K562 (cell line): ENCODE data around the gene LAPTM5. TPM values are rescaled to one million over a fixed set of nuclear protein-coding genes. Genes with fewer than 3 reads are reported as not detected.

Source experiments
- ADNP ChIP-seq: fragments of 200-800 bp; sonication (Bioruptor generic); IDR thresholded peaks from 2 replicates; pipeline ENCODE4 v1.6.1; 2016; ENCODE audit warnings: missing genetic modification characterization, missing compliant biosample characterization
- ATF7 ChIP-seq: fragments of 450-650 bp; IDR thresholded peaks from 2 replicates; pipeline ENCODE4 v1.7.1; 2014; ENCODE audit warnings: mild to moderate bottlenecking, moderate library complexity
- LEF1 ChIP-seq: fragments of 450-650 bp; IDR thresholded peaks from 2 replicates; pipeline ENCODE4 v1.6.1; 2016; ENCODE audit warnings: mild to moderate bottlenecking
- MBD2 ChIP-seq: sonication (generic); IDR thresholded peaks from 2 replicates; pipeline ENCODE4 v1.6.1; 2016; ENCODE audit warnings: low read depth, borderline replicate concordance
- POLR3G ChIP-seq: IDR thresholded peaks from 2 replicates; pipeline ENCODE4 v1.6.1; 2011; ENCODE audit not compliant: insufficient read length, insufficient replicate concordance; ENCODE audit errors: extremely low read depth
- TCFL5 ChIP-seq: fragments of 250-450 bp; sonication (Bioruptor Pico); conservative IDR thresholded peaks from 2 replicates; pipeline ENCODE4 v1.6.1; 2021; ENCODE audit warnings: mild to moderate bottlenecking, moderate library complexity, matching md5 sums
- TEAD1 ChIP-seq, 2 experiments: fragments of 450-650 bp in 1 of 2; sonication (generic) in 1 of 2; formaldehyde crosslinking; IDR thresholded peaks; 2 replicates each; pipeline versions ENCODE4 v1.4.0 to v1.8.0; 2020 to 2022; ENCODE audit warnings: mild to moderate bottlenecking in 2 of 2, missing genetic modification reagents in 1 of 2
- ZKSCAN3 ChIP-seq: fragments of 250-450 bp; sonication (Bioruptor Pico); IDR thresholded peaks from 2 replicates; pipeline ENCODE4 v1.4.0; 2020
- ZNF431 ChIP-seq: sonication (generic); formaldehyde crosslinking; IDR thresholded peaks from 2 replicates; pipeline ENCODE4 v1.8.0; 2022; ENCODE audit warnings: mild to moderate bottlenecking, missing genetic modification reagents
- polyA plus RNA-seq, 8 experiments: library from polyadenylated mRNA; depleted of rRNA in 4 of 8; stranded (reverse) in 5 of 8; unstranded in 3 of 8; fragments of >200 nt; fragmentation: Nextera tagmentation in 2 of 8; fragmentation: Illumina TruSeq in 1 of 8; extraction: Ambion mirVana in 2 of 8; extraction: Trizol in 1 of 8; gene quantifications; 2 replicates each; pipeline versions ENCODE4 v1.2.1 to v1.2.3, GENCODE V29; 2011 to 2014; ENCODE audit warnings: inconsistent platforms in 1 of 8, missing spikeins in 1 of 8
- total RNA-seq, 7 experiments: library from RNA; depleted of rRNA in 6 of 7; stranded (reverse); fragments of >200 nt in 6 of 7; fragmentation: Illumina TruSeq in 2 of 7; extraction: Trizol in 2 of 7; gene quantifications; 2 replicates each; pipeline versions ENCODE4 v1.2.1 to v1.2.3, GENCODE V29; 2011 to 2021; ENCODE audit warnings: low replicate concordance in 1 of 7
- TF ChIP-seq, protein P1 (sequence below): fragments of 250-450 bp; sonication (Bioruptor Pico); IDR thresholded peaks from 2 replicates; pipeline ENCODE4 v1.8.0; 2021; ENCODE audit warnings: moderate library complexity, mild to moderate bottlenecking, inconsistent platforms
- TF ChIP-seq, protein P2 (sequence below): sonication (generic); formaldehyde crosslinking; IDR thresholded peaks from 2 replicates; pipeline ENCODE4 v1.8.0; 2022; ENCODE audit warnings: mild to moderate bottlenecking, missing genetic modification reagents

Gene LAPTM5
- total and polyA plus RNA-seq, 9 of the 15 experiments (the other 6 are each of a cell fraction or from before 2014, with no cell fraction given), result 2.4 to 47.3 (median 20.3) TPM

DNA sequence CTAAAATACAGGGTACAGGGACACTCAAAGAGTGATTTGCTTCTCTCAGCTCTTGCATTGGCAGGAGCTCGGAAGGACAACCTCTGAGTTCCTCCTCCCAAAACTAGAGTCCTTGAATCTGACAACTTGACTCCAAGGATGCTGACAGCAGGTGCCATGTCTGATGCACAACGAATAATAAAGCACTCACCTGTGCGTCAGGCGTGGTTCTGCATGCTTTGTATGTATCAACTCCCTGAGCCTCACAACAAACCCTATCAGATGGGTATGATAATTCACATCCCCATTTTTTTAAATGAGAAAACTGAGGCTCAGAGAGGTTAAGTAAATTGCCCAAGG, 1.4 kb downstream of the LAPTM5 start (continued):
- peak; percentile 6; the same call in 1 of the 2 replicates for TF ChIP-seq MBD2
- TF ChIP-seq, protein P1, sequence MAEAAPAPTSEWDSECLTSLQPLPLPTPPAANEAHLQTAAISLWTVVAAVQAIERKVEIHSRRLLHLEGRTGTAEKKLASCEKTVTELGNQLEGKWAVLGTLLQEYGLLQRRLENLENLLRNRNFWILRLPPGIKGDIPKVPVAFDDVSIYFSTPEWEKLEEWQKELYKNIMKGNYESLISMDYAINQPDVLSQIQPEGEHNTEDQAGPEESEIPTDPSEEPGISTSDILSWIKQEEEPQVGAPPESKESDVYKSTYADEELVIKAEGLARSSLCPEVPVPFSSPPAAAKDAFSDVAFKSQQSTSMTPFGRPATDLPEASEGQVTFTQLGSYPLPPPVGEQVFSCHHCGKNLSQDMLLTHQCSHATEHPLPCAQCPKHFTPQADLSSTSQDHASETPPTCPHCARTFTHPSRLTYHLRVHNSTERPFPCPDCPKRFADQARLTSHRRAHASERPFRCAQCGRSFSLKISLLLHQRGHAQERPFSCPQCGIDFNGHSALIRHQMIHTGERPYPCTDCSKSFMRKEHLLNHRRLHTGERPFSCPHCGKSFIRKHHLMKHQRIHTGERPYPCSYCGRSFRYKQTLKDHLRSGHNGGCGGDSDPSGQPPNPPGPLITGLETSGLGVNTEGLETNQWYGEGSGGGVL (CRISPR knock-in tag), result no peak
- 0 out of 2 replicates have a peak, but pooled peaks have one; percentile 5 for TF ChIP-seq ZKSCAN3 (CRISPR knock-in tag)
- no peak for TF ChIP-seq TCFL5 (CRISPR knock-in tag)
- TF ChIP-seq ATF7, result no peak
- TF ChIP-seq LEF1, result no peak
- TF ChIP-seq POLR3G, result no peak
- TF ChIP-seq TEAD1 (CRISPR knock-in tag; IDR thresholded peaks at IDR 0.05), result 0 out of 4 replicates have a peak, but pooled peaks of 1 of the 2 experiments have one; percentile 50
- TF ChIP-seq, protein P2, sequence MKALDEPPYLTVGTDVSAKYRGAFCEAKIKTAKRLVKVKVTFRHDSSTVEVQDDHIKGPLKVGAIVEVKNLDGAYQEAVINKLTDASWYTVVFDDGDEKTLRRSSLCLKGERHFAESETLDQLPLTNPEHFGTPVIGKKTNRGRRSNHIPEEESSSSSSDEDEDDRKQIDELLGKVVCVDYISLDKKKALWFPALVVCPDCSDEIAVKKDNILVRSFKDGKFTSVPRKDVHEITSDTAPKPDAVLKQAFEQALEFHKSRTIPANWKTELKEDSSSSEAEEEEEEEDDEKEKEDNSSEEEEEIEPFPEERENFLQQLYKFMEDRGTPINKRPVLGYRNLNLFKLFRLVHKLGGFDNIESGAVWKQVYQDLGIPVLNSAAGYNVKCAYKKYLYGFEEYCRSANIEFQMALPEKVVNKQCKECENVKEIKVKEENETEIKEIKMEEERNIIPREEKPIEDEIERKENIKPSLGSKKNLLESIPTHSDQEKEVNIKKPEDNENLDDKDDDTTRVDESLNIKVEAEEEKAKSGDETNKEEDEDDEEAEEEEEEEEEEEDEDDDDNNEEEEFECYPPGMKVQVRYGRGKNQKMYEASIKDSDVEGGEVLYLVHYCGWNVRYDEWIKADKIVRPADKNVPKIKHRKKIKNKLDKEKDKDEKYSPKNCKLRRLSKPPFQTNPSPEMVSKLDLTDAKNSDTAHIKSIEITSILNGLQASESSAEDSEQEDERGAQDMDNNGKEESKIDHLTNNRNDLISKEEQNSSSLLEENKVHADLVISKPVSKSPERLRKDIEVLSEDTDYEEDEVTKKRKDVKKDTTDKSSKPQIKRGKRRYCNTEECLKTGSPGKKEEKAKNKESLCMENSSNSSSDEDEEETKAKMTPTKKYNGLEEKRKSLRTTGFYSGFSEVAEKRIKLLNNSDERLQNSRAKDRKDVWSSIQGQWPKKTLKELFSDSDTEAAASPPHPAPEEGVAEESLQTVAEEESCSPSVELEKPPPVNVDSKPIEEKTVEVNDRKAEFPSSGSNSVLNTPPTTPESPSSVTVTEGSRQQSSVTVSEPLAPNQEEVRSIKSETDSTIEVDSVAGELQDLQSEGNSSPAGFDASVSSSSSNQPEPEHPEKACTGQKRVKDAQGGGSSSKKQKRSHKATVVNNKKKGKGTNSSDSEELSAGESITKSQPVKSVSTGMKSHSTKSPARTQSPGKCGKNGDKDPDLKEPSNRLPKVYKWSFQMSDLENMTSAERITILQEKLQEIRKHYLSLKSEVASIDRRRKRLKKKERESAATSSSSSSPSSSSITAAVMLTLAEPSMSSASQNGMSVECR (CRISPR knock-in tag), result peak; percentile 60; the same call in 1 of the 2 replicates
- peak; percentile 90; the same call in 1 of the 2 replicates for TF ChIP-seq ADNP
- 0 out of 2 replicates have a peak, but pooled peaks have one; percentile 41 for TF ChIP-seq ZNF431 (CRISPR knock-in tag)
